OCI-LY1 (cell line): ENCODE measurements around the gene PEAK1.

Experiments used
- CTCF ChIP-seq: fragments of 200-600 bp; sonication (generic), shearing (Covaris generic); IDR thresholded peaks from 2 replicates; pipeline ENCODE4 v1.5.1; 2017; ENCODE audit warnings: mild to moderate bottlenecking, antibody characterized with exemption, low read length, moderate library complexity, mixed read lengths
- EZH2 ChIP-seq: fragments of 200-600 bp; sonication (generic), shearing (Covaris generic); IDR thresholded peaks from 2 replicates; pipeline ENCODE4 v1.8.0; 2017; ENCODE audit warnings: borderline replicate concordance, mixed run types, mild to moderate bottlenecking, antibody characterized with exemption, low read length, moderate library complexity, mixed read lengths

DNA sequence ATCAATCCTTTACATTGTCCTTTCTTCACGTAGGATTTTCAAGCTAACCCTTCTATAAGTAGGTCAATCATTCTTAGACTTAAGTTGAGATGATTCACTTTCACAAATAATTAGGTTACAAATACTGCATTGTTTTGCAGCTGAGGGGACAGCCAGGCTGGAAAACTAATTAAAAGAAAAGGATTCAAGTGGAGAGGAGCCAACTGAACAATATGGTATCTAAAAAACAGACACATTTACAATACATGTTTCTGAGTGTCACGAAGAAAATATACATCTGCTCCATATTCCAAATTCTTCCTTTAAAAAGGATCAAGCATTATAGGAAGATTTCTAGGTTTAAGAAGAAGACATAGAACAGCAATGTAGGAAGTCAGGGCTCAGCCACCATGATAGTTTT is 70.2 kb downstream of the PEAK1 start:
- TF ChIP-seq CTCF (no peak), EZH2 (no peak)
